Activated CD4-positive, alpha-beta memory T cell treated with anti-CD3 and anti-CD28 coated beads, Interleukin-2, amount 10 ng/mL, durations not matched to agents 7 days and 5 days (primary cell): Measurements from ENCODE around the gene SLC35C1. TPM values are rescaled to one million over a fixed set of nuclear protein-coding genes. Genes with fewer than 3 reads are reported as not detected.

Source experiments
- CTCF ChIA-PET: fragments of 350-600 bp; sonication (Branson Sonifier 250); formaldehyde crosslinking; loops from one replicate; lab custom pipeline; 2021; ENCODE audit warnings: antibody characterized with exemption, inconsistent platforms; lab: Charles Lee
- POLR2A ChIA-PET: fragments of 350-600 bp; sonication (Branson Sonifier 250); formaldehyde crosslinking; loops from one replicate; lab custom pipeline; 2021; ENCODE audit warnings: antibody characterized with exemption; lab: Charles Lee
- DNase-seq: peaks from one replicate; pipeline ENCODE4 v3.0.0-alpha.2; 2020
- H3K27ac Mint-ChIP-seq: one replicate; pipeline ENCODE4 v1.8.0; 2021; ENCODE audit warnings: mild to moderate bottlenecking, mixed read lengths
- H3K27me3 Mint-ChIP-seq: one replicate; pipeline ENCODE4 v1.8.0; 2021; ENCODE audit warnings: mixed read lengths
- H3K36me3 Mint-ChIP-seq: one replicate; pipeline ENCODE4 v1.8.0; 2021; ENCODE audit warnings: low read depth, mixed read lengths
- H3K4me1 Mint-ChIP-seq: one replicate; pipeline ENCODE4 v1.8.0; 2021; ENCODE audit warnings: mixed read lengths
- H3K4me3 Mint-ChIP-seq: one replicate; pipeline ENCODE4 v1.8.0; 2021; ENCODE audit warnings: mild to moderate bottlenecking, mixed read lengths
- H3K9me3 Mint-ChIP-seq: one replicate; pipeline ENCODE4 v1.8.0; 2021; ENCODE audit warnings: mixed read lengths
- total RNA-seq, 2 experiments: library from RNA; stranded (reverse); gene quantifications; one replicate each; pipeline ENCODE4 v1.2.3, GENCODE V29; 2021

SLC35C1 gene
- total RNA-seq, 2 experiments from 2014 or later, result 15.0 to 17.5 TPM

GRCh38 chr11:45772449-45772774 lies 32.5 kb upstream of the SLC35C1 start:
- Mint-ChIP-seq H3K27me3 (peaks cover 12% of the 10 kb centered on the region), H3K4me1 (peaks cover 24% of the 10 kb centered on the region), H3K4me3 (no peak overlapping the region), H3K27ac (no peak overlapping the region), H3K36me3 (no peaks in the 10 kb centered on the region), H3K9me3 (no peaks in the 10 kb centered on the region)
- CTCF ChIA-PET, result interaction anchor here (1.0 to 3.0 kb wide), 39 partner anchors 10 to 1214 kb away, joined by 3 to 30 read pairs (median 5); partner anchors contain the start of genes CRY2 and SLC35C1
- no peak for DNase-seq
- POLR2A ChIA-PET, result interaction anchor here (1.2 to 2.0 kb wide), 4 partner anchors 32 to 74 kb away, joined by 3 to 16 read pairs (median 7); partner anchors contain the start of gene SLC35C1

- POLR2A ChIA-PET, result no interaction called here
- H3K4me1 Mint-ChIP-seq, result peaks cover 24% of the 10 kb centered on the region
- H3K27me3 Mint-ChIP-seq, result peaks cover 16% of the 10 kb centered on the region
- H3K36me3 Mint-ChIP-seq, result no peaks in the 10 kb centered on the region
- DNase-seq, result no peak
- CTCF ChIA-PET, result interaction anchor here (2.9 to 3.0 kb wide), 2 partner anchors 10 to 402 kb away, joined by 16 to 27 read pairs; no protein-coding TSS in a partner anchor
- H3K27ac Mint-ChIP-seq, result no peak overlapping the region
- no peak overlapping the region for H3K4me3 Mint-ChIP-seq
- H3K9me3 Mint-ChIP-seq, result no peaks in the 10 kb centered on the region
Observed at GRCh38 chr11:45772986-45773785, 31.8 kb upstream of the SLC35C1 start.

- Mint-ChIP-seq H3K27ac (no peak overlapping the region), H3K27me3 (peaks cover 17% of the 10 kb centered on the region), H3K4me3 (no peak overlapping the region), H3K4me1 (peaks cover 24% of the 10 kb centered on the region), H3K36me3 (no peaks in the 10 kb centered on the region), H3K9me3 (no peaks in the 10 kb centered on the region)
- DNase-seq, result no peak
- ChIA-PET CTCF (interaction anchor here (2.9 kb wide), 1 partner anchor 9 kb away, joined by 16 read pairs; no protein-coding TSS in a partner anchor), POLR2A (no interaction called here)
Observed at GRCh38 chr11:45773786-45774655, 30.9 kb upstream of the SLC35C1 start.

- H3K27me3 Mint-ChIP-seq, result peaks cover 11% of the 10 kb centered on the region
- no peak overlapping the region for H3K27ac Mint-ChIP-seq
- no peak overlapping the region for H3K4me3 Mint-ChIP-seq
- peaks cover 24% of the 10 kb centered on the region for H3K4me1 Mint-ChIP-seq
- DNase-seq, result no peak
- ChIA-PET POLR2A (no interaction called here), CTCF (no interaction called here)
- H3K36me3 Mint-ChIP-seq, result no peaks in the 10 kb centered on the region
- no peaks in the 10 kb centered on the region for H3K9me3 Mint-ChIP-seq
Observed at GRCh38 chr11:45774786-45775185, 30.2 kb upstream of the SLC35C1 start.

GRCh38 chr11:45777127-45777969 lies 27.6 kb upstream of the SLC35C1 start:
- no peak for DNase-seq
- H3K27ac Mint-ChIP-seq, result no peak overlapping the region
- no peak overlapping the region for H3K4me3 Mint-ChIP-seq
- ChIA-PET CTCF (no interaction called here), POLR2A (no interaction called here)
- peaks cover 10% of the 10 kb centered on the region for H3K27me3 Mint-ChIP-seq
- H3K9me3 Mint-ChIP-seq, result no peaks in the 10 kb centered on the region
- H3K4me1 Mint-ChIP-seq, result peaks cover 11% of the 10 kb centered on the region
- H3K36me3 Mint-ChIP-seq, result no peaks in the 10 kb centered on the region

GRCh38 chr11:45778341-45778740 lies 26.6 kb upstream of the SLC35C1 start:
- CTCF ChIA-PET, result no interaction called here
- H3K4me3 Mint-ChIP-seq, result no peak overlapping the region
- peaks cover 10% of the 10 kb centered on the region for H3K27me3 Mint-ChIP-seq
- H3K27ac Mint-ChIP-seq, result no peak overlapping the region
- DNase-seq, result no peak
- no peaks in the 10 kb centered on the region for H3K36me3 Mint-ChIP-seq
- H3K4me1 Mint-ChIP-seq, result peaks cover under 1% of the 10 kb centered on the region
- POLR2A ChIA-PET, result no interaction called here
- H3K9me3 Mint-ChIP-seq, result no peaks in the 10 kb centered on the region

GRCh38 chr11:45779602-45780001 lies 25.3 kb upstream of the SLC35C1 start:
- ChIA-PET POLR2A (no interaction called here), CTCF (no interaction called here)
- H3K36me3 Mint-ChIP-seq, result no peaks in the 10 kb centered on the region
- no peak for DNase-seq
- no peak overlapping the region for H3K4me3 Mint-ChIP-seq
- H3K9me3 Mint-ChIP-seq, result no peaks in the 10 kb centered on the region
- H3K4me1 Mint-ChIP-seq, result no peaks in the 10 kb centered on the region
- H3K27me3 Mint-ChIP-seq, result peaks cover 13% of the 10 kb centered on the region
- no peak overlapping the region for H3K27ac Mint-ChIP-seq

- Mint-ChIP-seq H3K27me3 (peaks cover 20% of the 10 kb centered on the region), H3K9me3 (peaks cover 8% of the 10 kb centered on the region), H3K4me3 (no peak overlapping the region), H3K4me1 (peaks cover 7% of the 10 kb centered on the region), H3K27ac (no peak overlapping the region), H3K36me3 (no peaks in the 10 kb centered on the region)
- DNase-seq, result no peak
- CTCF ChIA-PET, result interaction anchor here (0.6 to 1.6 kb wide), 2 partner anchors 10 to 15 kb away, joined by 4 to 8 read pairs; no protein-coding TSS in a partner anchor
- POLR2A ChIA-PET, result no interaction called here
Observed at GRCh38 chr11:45786272-45786671, 18.7 kb upstream of the SLC35C1 start.

GRCh38 chr11:45788887-45789286 lies 16.1 kb upstream of the SLC35C1 start:
- DNase-seq, result no peak
- Mint-ChIP-seq H3K27me3 (peaks cover 32% of the 10 kb centered on the region), H3K9me3 (peaks cover 8% of the 10 kb centered on the region), H3K36me3 (no peaks in the 10 kb centered on the region), H3K4me1 (peaks cover 7% of the 10 kb centered on the region), H3K27ac (no peak overlapping the region), H3K4me3 (no peak overlapping the region)
- POLR2A ChIA-PET, result no interaction called here
- CTCF ChIA-PET, result no interaction called here

GRCh38 chr11:45791524-45791923 lies 13.4 kb upstream of the SLC35C1 start:
- Mint-ChIP-seq H3K9me3 (peaks cover 8% of the 10 kb centered on the region), H3K27me3 (peaks cover 25% of the 10 kb centered on the region), H3K36me3 (no peaks in the 10 kb centered on the region), H3K4me3 (no peak overlapping the region), H3K4me1 (peaks cover 4% of the 10 kb centered on the region), H3K27ac (no peak overlapping the region)
- ChIA-PET CTCF (no interaction called here), POLR2A (no interaction called here)
- no peak for DNase-seq

GRCh38 chr11:45794169-45794568 lies 10.8 kb upstream of the SLC35C1 start:
- ChIA-PET CTCF (interaction anchor here (2.2 kb wide), 1 partner anchor 23 kb away, joined by 12 read pairs; no protein-coding TSS in a partner anchor), POLR2A (no interaction called here)
- Mint-ChIP-seq H3K4me1 (no peaks in the 10 kb centered on the region), H3K27me3 (peaks cover 19% of the 10 kb centered on the region), H3K4me3 (no peak overlapping the region), H3K9me3 (peaks cover 3% of the 10 kb centered on the region), H3K36me3 (no peaks in the 10 kb centered on the region), H3K27ac (no peak overlapping the region)
- DNase-seq, result peak; percentile 9

- H3K4me3 Mint-ChIP-seq, result no peak overlapping the region
- H3K9me3 Mint-ChIP-seq, result no peaks in the 10 kb centered on the region
- no peaks in the 10 kb centered on the region for H3K36me3 Mint-ChIP-seq
- ChIA-PET POLR2A (interaction anchor here (2.3 kb wide), 1 partner anchor 9 kb away, joined by 6 read pairs; the partner anchor contains the start of gene SLC35C1), CTCF (interaction anchor here (2.2 kb wide), 1 partner anchor 24 kb away, joined by 12 read pairs; no protein-coding TSS in a partner anchor)
- H3K27me3 Mint-ChIP-seq, result peaks cover 19% of the 10 kb centered on the region
- no peak for DNase-seq
- no peaks in the 10 kb centered on the region for H3K4me1 Mint-ChIP-seq
- H3K27ac Mint-ChIP-seq, result no peak overlapping the region
Observed at GRCh38 chr11:45795379-45795778, 9.6 kb upstream of the SLC35C1 start.
